IMR-90 (cell line): ENCODE data around the gene C1QTNF12. TPM values are rescaled to one million over a fixed set of nuclear protein-coding genes. Genes with fewer than 3 reads are reported as not detected.
A peak's percentile ranks its signal among the peaks of the same experiment; 100 is the strongest.

ENCODE experiments used
- ATAC-seq: fragments of 200-7000 bp; cut with Tn5 transposase; 2 replicates; pipeline ENCODE4 v1.9.1; 2020; ENCODE audit warnings: low read depth, mild to moderate bottlenecking, moderate library complexity
- BruUV-seq: library from RNA; stranded (reverse); fragments of 400-500 nt; replicated peaks from 2 replicates; lab custom pipeline; 2021; lab: Mats Ljungman, UMichigan
- CTCF ChIA-PET: fragments of 300-600 bp; formaldehyde crosslinking; extraction: SDS; loops from one replicate; lab custom pipeline; 2021; ENCODE audit warnings: antibody characterized with exemption; lab: Yijun Ruan, JAX
- POLR2A ChIA-PET: fragments of 300-600 bp; sonication (Branson Sonifier 250); formaldehyde crosslinking; loops from one replicate; lab custom pipeline; 2022; ENCODE audit warnings: antibody characterized with exemption; ENCODE audit not compliant: unreplicated experiment; lab: Charles Lee
- DNase-seq: peaks from one replicate; pipeline ENCODE4 v3.0.0; 2013
- H2AFZ ChIP-seq: replicated peaks from 2 replicates; pipeline ENCODE3; 2013; ENCODE audit warnings: low read length, mild to moderate bottlenecking; ENCODE audit not compliant: poor library complexity
- H2AK5ac ChIP-seq: 2 replicates; pipeline ENCODE4 v1.6.1; 2013; ENCODE audit warnings: low read depth, low read length, inconsistent platforms
- H2AK9ac ChIP-seq: replicated peaks from 2 replicates; pipeline ENCODE3; 2013; ENCODE audit warnings: mild to moderate bottlenecking, low read depth, low read length, moderate library complexity; ENCODE audit not compliant: poor library complexity
- H2BK120ac ChIP-seq: 2 replicates; pipeline ENCODE4 v1.6.1; 2013; ENCODE audit warnings: low read depth, low read length, inconsistent platforms
- H2BK15ac ChIP-seq: 3 replicates; pipeline ENCODE4 v1.6.1; 2013; ENCODE audit warnings: low read depth, low read length, inconsistent platforms
- H2BK20ac ChIP-seq: 2 replicates; pipeline ENCODE4 v1.6.1; 2013; ENCODE audit warnings: low read depth, mild to moderate bottlenecking, inconsistent platforms, low read length, moderate library complexity
- H2BK5ac ChIP-seq: 2 replicates; pipeline ENCODE4 v1.6.1; 2013; ENCODE audit warnings: mild to moderate bottlenecking, low read depth, low read length, inconsistent platforms; ENCODE audit not compliant: poor library complexity, severe bottlenecking
- H3K14ac ChIP-seq: replicated peaks from 2 replicates; pipeline ENCODE4 v1.6.1; 2013; ENCODE audit warnings: low read depth, low read length, inconsistent platforms
- H3K18ac ChIP-seq: 2 replicates; pipeline ENCODE4 v1.6.1; 2013; ENCODE audit warnings: low read depth, low read length, control low read depth
- H3K23ac ChIP-seq: 2 replicates; pipeline ENCODE4 v1.6.1; 2013; ENCODE audit warnings: low read depth, low read length, inconsistent platforms
- H3K27ac ChIP-seq: 2 replicates; pipeline ENCODE4 v1.5.1; 2013; ENCODE audit warnings: mild to moderate bottlenecking, control low read depth, low read length; ENCODE audit not compliant: insufficient read depth
- H3K27me3 ChIP-seq: 2 replicates; pipeline ENCODE4 v1.6.1; 2013; ENCODE audit warnings: low read length; ENCODE audit not compliant: control insufficient read depth, insufficient read depth
- H3K36me3 ChIP-seq: 2 replicates; pipeline ENCODE4 v1.6.1; 2013; ENCODE audit warnings: low read length, mixed read lengths; ENCODE audit not compliant: control insufficient read depth, insufficient read depth
- H3K4ac ChIP-seq: 2 replicates; pipeline ENCODE4 v1.6.1; 2013; ENCODE audit warnings: low read depth, low read length, inconsistent platforms
- H3K4me1 ChIP-seq: 2 replicates; pipeline ENCODE4 v1.6.1; 2013; ENCODE audit warnings: low read length, mixed read lengths; ENCODE audit not compliant: control insufficient read depth, insufficient read depth
- H3K4me2 ChIP-seq: 2 replicates; pipeline ENCODE4 v1.6.1; 2013; ENCODE audit warnings: low read depth, mild to moderate bottlenecking, control low read depth, low read length, moderate library complexity
- H3K4me3 ChIP-seq: 2 replicates; pipeline ENCODE4 v1.5.1; 2013; ENCODE audit warnings: low read depth, mild to moderate bottlenecking, control low read depth, low read length, moderate library complexity; ENCODE audit not compliant: insufficient read depth
- H3K56ac ChIP-seq: 2 replicates; pipeline ENCODE4 v1.6.1; 2013; ENCODE audit warnings: low read length, inconsistent platforms; ENCODE audit not compliant: insufficient read depth; ENCODE audit errors: extremely low read depth
- H3K79me1 ChIP-seq, 2 experiments: 2 replicates each; pipeline ENCODE4 v1.6.1; 2013; ENCODE audit warnings: low read length in 2 of 2, inconsistent platforms in 1 of 2, low read depth in 1 of 2
- H3K9ac ChIP-seq: 2 replicates; pipeline ENCODE4 v1.6.1; 2013; ENCODE audit warnings: low read depth, low read length, control low read depth
- H3K9me1 ChIP-seq: 2 replicates; pipeline ENCODE4 v1.6.1; 2013; ENCODE audit warnings: low read length, inconsistent platforms; ENCODE audit not compliant: insufficient read depth
- H3K9me3 ChIP-seq: 2 replicates; pipeline ENCODE4 v1.6.1; 2013; ENCODE audit warnings: low read length; ENCODE audit not compliant: control insufficient read depth, insufficient read depth
- H4K20me1 ChIP-seq: 2 replicates; pipeline ENCODE4 v1.6.1; 2013; ENCODE audit warnings: low read length, inconsistent platforms; ENCODE audit not compliant: insufficient read depth
- H4K5ac ChIP-seq: 2 replicates; pipeline ENCODE4 v1.6.1; 2013; ENCODE audit warnings: mild to moderate bottlenecking, low read depth, low read length, control low read depth
- H4K8ac ChIP-seq, 2 experiments: 2 replicates each; pipeline ENCODE4 v1.6.1; 2013; ENCODE audit warnings: low read depth in 2 of 2, low read length in 2 of 2, control low read depth in 1 of 2, inconsistent platforms in 1 of 2
- H4K91ac ChIP-seq: 2 replicates; pipeline ENCODE4 v1.6.1; 2013; ENCODE audit warnings: low read depth, low read length, inconsistent platforms; ENCODE audit not compliant: insufficient read depth
- BHLHE40 ChIP-seq: fragments of 150-350 bp; IDR thresholded peaks from 2 replicates; pipeline ENCODE4 v1.6.1; 2016; ENCODE audit warnings: mild to moderate bottlenecking, low read depth, low read length
- CEBPB ChIP-seq: IDR thresholded peaks from 2 replicates; pipeline ENCODE4 v1.6.1; 2012; ENCODE audit warnings: low read depth, low read length, improper control_type of control experiment
- CHD1 ChIP-seq: IDR thresholded peaks from 2 replicates; pipeline ENCODE4 v1.6.1; 2012; ENCODE audit warnings: low read depth, low read length, improper control_type of control experiment
- FOS ChIP-seq: fragments of 150-350 bp; IDR thresholded peaks from 2 replicates; pipeline ENCODE4 v1.6.1; 2016; ENCODE audit warnings: low read depth, low read length
- MAFK ChIP-seq: IDR thresholded peaks from 2 replicates; pipeline ENCODE4 v1.6.1; 2012; ENCODE audit warnings: low read depth, low read length, improper control_type of control experiment
- MAZ ChIP-seq: IDR thresholded peaks from 2 replicates; pipeline ENCODE4 v1.6.1; 2012; ENCODE audit warnings: low read depth, mild to moderate bottlenecking, low read length, improper control_type of control experiment, moderate library complexity, borderline replicate concordance
- MXI1 ChIP-seq: IDR thresholded peaks from 2 replicates; pipeline ENCODE4 v1.6.1; 2012; ENCODE audit warnings: low read depth, mild to moderate bottlenecking, low read length, moderate library complexity, borderline replicate concordance
- NFE2L2 ChIP-seq: fragments of 150-350 bp; IDR thresholded peaks from 2 replicates; pipeline ENCODE4 v1.6.1; 2016; ENCODE audit warnings: low read depth, mild to moderate bottlenecking, low read length
- RAD21 ChIP-seq: IDR thresholded peaks from 2 replicates; pipeline ENCODE4 v1.6.1; 2012; ENCODE audit warnings: low read length, improper control_type of control experiment
- RCOR1 ChIP-seq: IDR thresholded peaks from 2 replicates; pipeline ENCODE4 v1.6.1; 2012; ENCODE audit warnings: mild to moderate bottlenecking, low read length, improper control_type of control experiment; ENCODE audit not compliant: insufficient replicate concordance
- RFX5 ChIP-seq: IDR thresholded peaks from 2 replicates; pipeline ENCODE4 v1.8.0; 2012; ENCODE audit warnings: low read depth, mild to moderate bottlenecking, low read length, moderate library complexity
- SMC3 ChIP-seq: fragments of 150-350 bp; IDR thresholded peaks from 2 replicates; pipeline ENCODE4 v1.6.1; 2016; ENCODE audit warnings: low read depth, mild to moderate bottlenecking, antibody characterized with exemption, low read length, moderate library complexity
- WGBS, 2 experiments: methylation state at CpG; one replicate each; pipeline versions ENCODE4 v1.1.5 to v1.1.7; 2013; ENCODE audit warnings: missing lambda C conversion rate in 2 of 2; ENCODE audit not compliant: insufficient read length in 1 of 2; ENCODE audit errors: extremely low coverage in 2 of 2; 5-methylcytosine and 5-hydroxymethylcytosine counted together
- dilution Hi-C: fragments of 300-500 bp; cut with HindIII; formaldehyde crosslinking; loops from one replicate; pipeline ENCODE4 v1.14.3; 2018; ENCODE audit warnings: low sequenced_read_pairs; ENCODE audit not compliant: unreplicated experiment
- in situ Hi-C: fragments of 300-500 bp; cut with MboI; formaldehyde crosslinking; loops from 3 replicates; pipeline ENCODE4 v1.14.3; 2019; ENCODE audit warnings: low sequenced_read_pairs, inconsistent platforms, mixed read lengths
- intact Hi-C: fragments of 100-400 bp; cut with micrococcal nuclease; formaldehyde crosslinking; loops from 2 replicates; pipeline ENCODE4 v1.10.0; 2022
- polyA plus RNA-seq, 3 experiments: library from polyadenylated mRNA; depleted of rRNA; stranded (reverse); fragments of >200 nt; gene quantifications; 2 replicates each; pipeline ENCODE4 v1.2.3, GENCODE V29; 2012; ENCODE audit warnings: low replicate concordance in 1 of 3
- total RNA-seq: library from RNA; depleted of rRNA; stranded (reverse); fragments of >200 nt; gene quantifications from 2 replicates; pipeline ENCODE4 v1.2.3, GENCODE V29; 2012
- TF ChIP-seq, protein P1 (sequence below): fragments of 150-350 bp; IDR thresholded peaks from 2 replicates; pipeline ENCODE4 v1.6.1; 2016; ENCODE audit warnings: low read depth, mild to moderate bottlenecking, low read length, moderate library complexity, borderline replicate concordance
- TF ChIP-seq, protein P2 (sequence below): conservative IDR thresholded peaks from 2 replicates; pipeline ENCODE4 v1.5.1; 2012; ENCODE audit warnings: mild to moderate bottlenecking, low read depth, low read length, improper control_type of control experiment
- TF ChIP-seq, protein P3 (sequence below): fragments of 150-350 bp; IDR thresholded peaks from 2 replicates; pipeline ENCODE4 v1.6.1; 2017; ENCODE audit warnings: mild to moderate bottlenecking, antibody characterized with exemption, low read length, low read depth

The C1QTNF12 gene
- total and polyA plus RNA-seq, 2 of the 4 experiments (the other 2 are of a cell fraction): 0.36 to 1.1 TPM

DNA sequence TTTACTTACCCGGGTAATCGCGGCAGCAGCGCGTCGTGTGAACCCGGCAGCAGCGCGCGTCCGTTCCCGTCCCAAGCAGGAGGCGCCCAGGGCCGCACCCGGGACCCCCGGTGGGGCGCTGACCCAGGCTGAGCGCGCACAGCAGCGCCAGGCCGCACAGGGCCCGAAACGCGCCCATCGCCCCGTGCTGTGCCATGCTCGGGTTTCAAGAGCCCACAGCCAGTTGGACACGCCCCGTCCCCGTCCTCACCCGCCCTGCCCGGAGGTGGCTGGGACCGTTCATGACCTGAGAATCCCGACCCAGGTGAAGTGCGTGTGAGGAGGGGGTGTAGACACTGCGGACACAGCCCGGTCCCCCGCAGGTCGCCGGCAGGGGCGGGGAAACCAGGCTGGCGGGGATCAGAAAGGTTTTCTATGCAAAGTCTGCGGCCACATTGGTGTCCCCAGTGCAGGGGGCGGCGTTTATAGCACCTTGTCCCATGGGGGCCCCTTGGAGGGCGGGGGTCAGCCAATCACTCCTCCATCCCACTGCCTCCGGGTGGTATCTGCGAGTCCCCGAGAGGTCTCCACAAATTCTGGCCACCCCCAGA lies 40.1 kb downstream of the C1QTNF12 start, which contains the start of gene TNFRSF18:
TSS of gene TNFRSF18 (minus strand) at position 217 of the 590 bp plus-strand sequence. CDS start at position 196, 21 bp downstream.
- no peak within 1 kb of the TSS for H2BK5ac ChIP-seq
- H4K8ac ChIP-seq: no peak within 1 kb of the TSS
- no peak within 1 kb of the TSS for H3K4me2 ChIP-seq
- ChIA-PET CTCF (no interaction called here), POLR2A (no interaction called here)
- peak within 1 kb of the TSS; percentile 63 for H2AFZ ChIP-seq
- H3K36me3 ChIP-seq: no peaks in the 10 kb centered on the region
- H3K4ac ChIP-seq: no peak within 1 kb of the TSS
- DNase-seq (no peak), ATAC-seq (no peak)
- no peak within 1 kb of the TSS for H4K91ac ChIP-seq
- no peak within 1 kb of the TSS for H4K5ac ChIP-seq
- no peak within 1 kb of the TSS; the same call in 1 of the 2 replicates for H3K23ac ChIP-seq
- no peak within 1 kb of the TSS for H3K9ac ChIP-seq
- no TSS peak for BruUV-seq
- H3K4me1 ChIP-seq: peaks cover 12% of the 10 kb centered on the region
- intact Hi-C loops (no loop called here), in situ Hi-C loops (no loop called here), dilution Hi-C loops (no loop called here)
- H4K20me1 ChIP-seq: no peaks in the 10 kb centered on the region
- TF ChIP-seq RFX5 (no peak), BHLHE40 (no peak), RAD21 (no peak), MXI1 (no peak), MAZ (no peak), CHD1 (no peak), SMC3 (no peak), CEBPB (no peak), FOS (no peak), NFE2L2 (no peak), RCOR1 (no peak), MAFK (no peak)
- TF ChIP-seq, protein P1, sequence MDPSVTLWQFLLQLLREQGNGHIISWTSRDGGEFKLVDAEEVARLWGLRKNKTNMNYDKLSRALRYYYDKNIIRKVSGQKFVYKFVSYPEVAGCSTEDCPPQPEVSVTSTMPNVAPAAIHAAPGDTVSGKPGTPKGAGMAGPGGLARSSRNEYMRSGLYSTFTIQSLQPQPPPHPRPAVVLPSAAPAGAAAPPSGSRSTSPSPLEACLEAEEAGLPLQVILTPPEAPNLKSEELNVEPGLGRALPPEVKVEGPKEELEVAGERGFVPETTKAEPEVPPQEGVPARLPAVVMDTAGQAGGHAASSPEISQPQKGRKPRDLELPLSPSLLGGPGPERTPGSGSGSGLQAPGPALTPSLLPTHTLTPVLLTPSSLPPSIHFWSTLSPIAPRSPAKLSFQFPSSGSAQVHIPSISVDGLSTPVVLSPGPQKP: no peak
- TF ChIP-seq, protein P2, sequence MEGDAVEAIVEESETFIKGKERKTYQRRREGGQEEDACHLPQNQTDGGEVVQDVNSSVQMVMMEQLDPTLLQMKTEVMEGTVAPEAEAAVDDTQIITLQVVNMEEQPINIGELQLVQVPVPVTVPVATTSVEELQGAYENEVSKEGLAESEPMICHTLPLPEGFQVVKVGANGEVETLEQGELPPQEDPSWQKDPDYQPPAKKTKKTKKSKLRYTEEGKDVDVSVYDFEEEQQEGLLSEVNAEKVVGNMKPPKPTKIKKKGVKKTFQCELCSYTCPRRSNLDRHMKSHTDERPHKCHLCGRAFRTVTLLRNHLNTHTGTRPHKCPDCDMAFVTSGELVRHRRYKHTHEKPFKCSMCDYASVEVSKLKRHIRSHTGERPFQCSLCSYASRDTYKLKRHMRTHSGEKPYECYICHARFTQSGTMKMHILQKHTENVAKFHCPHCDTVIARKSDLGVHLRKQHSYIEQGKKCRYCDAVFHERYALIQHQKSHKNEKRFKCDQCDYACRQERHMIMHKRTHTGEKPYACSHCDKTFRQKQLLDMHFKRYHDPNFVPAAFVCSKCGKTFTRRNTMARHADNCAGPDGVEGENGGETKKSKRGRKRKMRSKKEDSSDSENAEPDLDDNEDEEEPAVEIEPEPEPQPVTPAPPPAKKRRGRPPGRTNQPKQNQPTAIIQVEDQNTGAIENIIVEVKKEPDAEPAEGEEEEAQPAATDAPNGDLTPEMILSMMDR: no peak
- TF ChIP-seq, protein P3, sequence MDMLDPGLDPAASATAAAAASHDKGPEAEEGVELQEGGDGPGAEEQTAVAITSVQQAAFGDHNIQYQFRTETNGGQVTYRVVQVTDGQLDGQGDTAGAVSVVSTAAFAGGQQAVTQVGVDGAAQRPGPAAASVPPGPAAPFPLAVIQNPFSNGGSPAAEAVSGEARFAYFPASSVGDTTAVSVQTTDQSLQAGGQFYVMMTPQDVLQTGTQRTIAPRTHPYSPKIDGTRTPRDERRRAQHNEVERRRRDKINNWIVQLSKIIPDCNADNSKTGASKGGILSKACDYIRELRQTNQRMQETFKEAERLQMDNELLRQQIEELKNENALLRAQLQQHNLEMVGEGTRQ: no peak
- no peak within 1 kb of the TSS for H3K27ac ChIP-seq
- no peaks in the 10 kb centered on the region; the same call in 1 of the 2 replicates for H3K27me3 ChIP-seq
- H2AK5ac ChIP-seq: peak within 1 kb of the TSS; percentile 3
- H3K4me3 ChIP-seq: no peak within 1 kb of the TSS
- H2BK15ac ChIP-seq: no peak within 1 kb of the TSS
- no peaks in the 10 kb centered on the region for H3K9me3 ChIP-seq
- WGBS, 2 experiments: 35% methylated on average over 16 of the region's 49 CpGs; no CpG with 5 or more reads in 1 of the 2 experiments
- H3K14ac ChIP-seq: no peak within 1 kb of the TSS
- no peak within 1 kb of the TSS for H2AK9ac ChIP-seq
- H3K56ac ChIP-seq: no peak within 1 kb of the TSS
- H2BK20ac ChIP-seq: no peak within 1 kb of the TSS
- H2BK120ac ChIP-seq: 0 out of 2 replicates have a peak within 1 kb of the TSS, but pooled peaks have one; percentile 15
- no peak within 1 kb of the TSS for H3K18ac ChIP-seq
- H3K9me1 ChIP-seq: no peaks in the 10 kb centered on the region
- H3K79me1 ChIP-seq: no peaks in the 10 kb centered on the region
